DMS114 treated with DMSO at 0.1 percent for 48 hours (cell line): ENCODE data around the gene SELENOH.
"Not testable (repeated sequence)": the region's sequence is repeated elsewhere in the genome, so short reads cannot be mapped to it uniquely, and the experiment has no call there.

Source experiments
- DNase-seq: peaks from one replicate; lab custom pipeline; 2025; ENCODE audit not compliant: unreplicated experiment; lab: John Stamatoyannopoulos, UW

Gene SELENOH

GRCh38 chr11:57741132-57742086 lies at the start of gene SELENOH:
SELENOH (plus strand) TSS chr11:57741491; CDS start chr11:57741596, 105 bp downstream.
- DNase-seq, result peak; percentile 82

DNA sequence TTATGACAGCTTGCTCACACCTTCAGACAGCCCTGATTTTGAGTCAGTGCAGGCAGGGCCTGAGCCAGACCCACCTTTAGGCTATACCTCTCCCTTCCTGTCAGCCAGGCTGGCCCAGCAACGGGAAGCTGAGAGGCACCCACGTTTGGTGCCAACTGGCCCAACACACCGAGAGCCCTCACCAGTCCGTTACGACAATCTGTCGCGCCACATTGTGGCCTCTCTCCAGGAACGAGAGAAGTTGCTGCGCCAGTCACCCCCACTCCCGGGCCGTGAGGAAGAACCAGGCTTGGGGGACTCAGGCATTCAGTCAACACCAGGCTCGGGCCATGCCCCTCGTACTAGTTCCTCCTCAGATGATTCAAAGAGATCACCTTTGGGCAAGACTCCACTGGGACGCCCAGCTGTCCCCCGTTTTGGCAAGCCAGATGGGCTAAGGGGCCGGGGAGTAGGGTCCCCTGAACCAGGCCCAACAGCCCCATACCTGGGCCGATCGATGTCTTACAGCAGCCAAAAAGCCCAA lies 42.4 kb upstream of the SELENOH start:
- DNase-seq, result no peak

- DNase-seq, result no peak
These were observed 41.5 kb upstream of the SELENOH start for GRCh38 chr11:57699813-57700212.

DNA sequence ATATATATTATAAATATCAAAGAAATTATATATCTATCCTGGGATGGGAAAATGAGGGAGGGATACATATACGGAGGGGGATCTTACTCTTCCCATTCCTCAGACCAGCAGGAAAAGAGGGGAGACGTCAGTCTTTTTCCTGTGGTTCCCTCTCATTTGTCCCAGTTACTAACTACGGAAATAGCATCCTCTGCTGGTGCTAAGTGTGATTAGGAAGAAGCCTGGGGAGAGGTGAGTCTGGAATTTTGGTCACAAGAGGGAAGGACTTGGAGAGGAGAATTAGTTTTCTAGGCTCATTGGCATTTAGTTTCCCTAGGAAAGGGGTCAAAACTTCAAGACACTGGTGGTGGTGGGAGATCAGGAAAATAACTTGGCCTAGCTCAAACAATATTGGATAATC lies 40.9 kb upstream of the SELENOH start:
- no peak for DNase-seq

DNA sequence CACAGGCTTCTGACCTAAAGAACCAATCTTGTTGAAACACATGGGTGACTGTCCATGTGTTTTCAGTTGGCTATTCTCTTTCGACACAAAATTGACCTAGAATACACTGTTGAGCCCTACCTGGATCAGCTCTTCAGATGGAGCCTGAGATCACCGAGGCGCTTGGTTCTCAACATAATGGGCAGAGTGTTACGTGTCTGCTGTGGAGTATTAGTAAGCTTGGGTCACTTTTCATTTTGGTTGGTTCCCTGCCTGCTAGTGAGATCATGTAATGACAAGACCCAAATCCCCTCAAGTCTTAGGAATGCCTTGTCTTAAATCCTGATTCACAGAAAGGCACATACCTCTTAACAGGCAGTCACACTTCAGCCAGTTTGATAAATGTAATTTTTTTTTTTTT lies 38.0 kb upstream of the SELENOH start:
- DNase-seq, result no peak

- DNase-seq, result no peak
These were observed 36.4 kb upstream of the SELENOH start for GRCh38 chr11:57704932-57705331.

DNA sequence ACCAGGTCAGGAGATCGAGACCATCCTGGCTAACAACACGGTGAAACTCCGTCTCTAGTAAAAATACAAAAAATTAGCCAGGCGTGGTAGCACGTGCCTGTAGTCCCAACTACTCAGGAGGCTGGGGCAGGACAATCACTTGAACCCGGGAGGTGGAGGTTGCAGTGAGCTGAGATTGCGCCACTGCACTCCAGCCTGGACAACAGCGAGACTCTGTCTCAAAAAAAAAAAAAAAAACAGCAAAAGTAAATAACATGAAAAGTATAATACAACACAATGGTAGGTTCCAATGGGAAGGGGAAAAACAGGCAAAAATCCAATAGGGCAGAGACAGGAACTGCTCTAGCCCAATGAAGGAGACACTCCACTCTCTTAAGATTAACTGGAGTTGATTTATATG lies 35.9 kb upstream of the SELENOH start:
- not testable (repeated sequence) for DNase-seq

DNA sequence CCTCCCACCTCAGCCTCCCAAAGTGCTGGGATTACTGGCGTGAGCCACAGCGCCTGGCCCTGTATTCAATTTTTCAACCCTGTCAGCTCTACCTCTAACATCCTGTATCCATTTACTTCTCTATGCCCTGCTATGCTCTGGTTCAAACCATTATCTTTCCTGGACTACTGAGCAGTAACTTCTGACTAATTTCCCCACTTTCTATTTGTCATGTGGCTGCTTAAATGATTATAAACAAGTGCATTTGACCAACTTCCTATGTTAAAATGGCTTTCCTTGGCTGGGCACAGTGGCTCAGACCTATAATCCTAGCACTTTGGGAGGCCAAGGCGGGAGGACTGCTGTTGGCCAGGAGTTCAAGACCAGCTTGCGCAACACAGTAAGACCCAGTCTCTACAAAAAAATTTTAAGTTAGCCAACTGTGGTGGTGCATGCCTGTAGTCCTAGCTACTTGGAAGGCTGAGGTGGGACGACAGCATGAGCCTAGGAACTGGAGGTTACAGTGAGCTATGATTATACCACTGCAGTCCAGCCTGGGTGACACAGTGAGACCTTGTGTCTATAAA lies 31.4 kb upstream of the SELENOH start:
- DNase-seq, result no peak

DNA sequence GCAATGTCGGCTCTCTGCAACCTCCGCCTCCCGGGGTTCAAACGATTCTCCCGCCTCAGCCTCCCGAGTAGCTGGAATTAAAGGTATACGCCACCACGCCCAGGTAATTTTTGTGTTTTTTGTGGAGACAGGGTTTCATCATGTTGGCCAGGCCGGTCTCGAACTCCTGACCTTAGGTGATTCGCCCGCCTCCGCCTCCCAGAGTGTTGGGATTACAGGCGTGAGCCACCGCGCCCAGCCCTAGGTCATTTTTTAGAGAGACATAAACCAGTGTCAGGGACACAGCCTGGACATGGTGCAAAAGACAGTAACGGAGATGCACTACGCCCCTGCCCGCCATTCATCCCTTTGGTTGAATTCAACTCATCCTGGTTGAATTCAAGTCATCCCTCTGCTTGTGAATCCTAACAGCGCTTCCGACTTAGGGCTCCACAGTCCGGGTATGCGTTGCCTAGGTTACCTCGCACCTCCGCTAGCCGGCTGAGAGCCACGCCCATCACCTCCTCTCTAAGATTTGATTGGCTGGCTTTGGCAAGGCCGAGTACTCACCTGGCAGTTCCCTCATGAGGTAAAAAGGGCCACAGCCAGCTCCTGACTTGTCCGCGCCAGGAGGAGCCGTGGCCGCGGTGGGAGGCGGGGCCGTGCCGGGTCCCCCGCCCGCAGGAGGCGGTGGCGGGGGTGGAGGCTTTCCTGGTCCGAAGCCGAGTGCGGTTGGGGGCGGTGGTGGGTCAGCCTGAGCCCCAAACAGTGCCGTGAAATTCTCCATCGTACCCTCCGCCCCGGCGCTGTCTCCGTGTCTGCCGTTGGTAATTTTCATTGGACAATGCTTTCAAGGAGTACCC lies 29.7 kb upstream of the SELENOH start, which contains the start of gene MED19:
Gene MED19 (minus strand): TSS at position 802 of the 842 bp plus-strand sequence. CDS start 36 bp downstream, at position 766.
- peak; percentile 8 for DNase-seq

DNA sequence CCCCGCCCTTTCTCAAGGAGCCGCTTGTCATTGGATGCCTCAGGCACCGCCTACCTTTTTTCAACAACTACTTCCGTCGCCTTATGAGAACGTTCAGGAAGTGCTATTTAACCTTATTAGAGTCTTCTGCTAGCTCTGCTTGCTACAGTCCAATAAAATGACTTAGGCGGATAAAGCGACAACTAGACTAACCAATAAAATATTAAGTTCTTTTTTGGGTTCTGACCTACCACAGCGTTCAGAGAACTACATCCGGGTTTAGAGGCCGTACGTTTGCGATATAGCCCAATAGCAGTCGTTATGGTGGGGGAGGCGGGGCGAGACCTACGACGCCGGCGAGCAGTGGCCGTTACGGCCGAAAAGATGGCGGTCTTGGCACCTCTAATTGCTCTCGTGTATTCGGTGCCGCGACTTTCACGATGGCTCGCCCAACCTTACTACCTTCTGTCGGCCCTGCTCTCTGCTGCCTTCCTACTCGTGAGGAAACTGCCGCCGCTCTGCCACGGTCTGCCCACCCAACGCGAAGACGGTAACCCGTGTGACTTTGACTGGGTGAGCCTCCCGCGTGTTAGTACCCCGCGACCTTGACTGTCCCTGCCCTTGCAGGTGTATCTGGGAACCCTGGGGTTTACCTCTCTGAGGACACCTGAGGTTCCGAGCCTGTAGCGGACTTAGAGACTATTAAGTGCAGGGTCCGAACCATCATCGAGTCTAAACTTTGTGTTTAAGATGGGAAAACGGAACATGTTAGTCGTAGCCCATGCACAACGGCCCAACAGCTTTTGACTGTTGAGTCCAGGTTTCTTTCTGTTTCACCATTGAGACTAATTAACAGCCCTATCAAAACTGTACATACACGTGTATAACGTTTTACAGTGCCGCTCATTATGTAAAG lies 28.8 kb upstream of the SELENOH start, which contains the start of gene TMX2:
Gene TMX2 (plus strand): TSS at position 338 of the 895 bp plus-strand sequence. CDS start 26 bp downstream, at position 364.
- peak; percentile 96 for DNase-seq

DNA sequence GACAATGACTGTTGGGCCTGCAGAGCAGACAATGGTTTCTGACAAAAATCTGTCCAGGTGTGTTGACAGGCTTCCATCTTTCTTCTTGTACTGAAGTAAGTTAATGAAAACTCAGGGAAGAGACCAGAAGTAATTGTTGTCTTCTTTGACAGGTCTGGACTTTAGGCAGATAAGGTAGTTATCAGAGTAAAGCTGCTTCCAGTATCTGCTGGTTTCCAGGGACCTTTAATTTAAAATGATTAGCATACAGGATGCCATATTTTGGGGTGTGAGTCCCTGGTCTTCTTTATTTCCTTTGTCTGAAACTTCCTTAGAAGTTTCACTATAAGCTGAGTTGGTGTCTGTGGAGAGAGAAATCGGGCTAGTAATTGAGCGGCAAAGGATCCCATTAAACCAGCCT lies 27.5 kb upstream of the SELENOH start:
- DNase-seq, result no peak

- not testable (repeated sequence) for DNase-seq
These were observed 24.6 kb upstream of the SELENOH start for GRCh38 chr11:57716726-57717125.

DNA sequence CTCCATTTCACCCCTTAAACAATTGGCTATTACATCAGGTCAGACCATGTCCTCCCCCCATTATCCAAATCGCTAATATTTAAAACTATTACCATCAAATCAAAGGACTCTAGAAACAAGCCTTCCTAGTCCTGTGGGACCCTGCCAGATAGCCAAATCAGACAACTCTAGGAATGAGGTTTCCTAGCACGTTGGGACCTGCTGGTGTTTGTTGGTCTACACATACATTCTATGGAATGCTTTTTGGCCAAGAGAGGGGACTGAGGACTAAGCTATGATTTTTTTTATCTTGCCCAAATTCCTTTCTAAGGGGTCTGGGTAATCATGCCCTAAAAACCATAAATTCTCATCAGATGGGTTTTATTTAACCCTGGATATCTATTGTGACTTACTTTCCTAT lies 14.1 kb upstream of the SELENOH start:
- DNase-seq, result no peak

GRCh38 chr11:57728829-57729228 lies 12.5 kb upstream of the SELENOH start:
- no peak for DNase-seq

DNA sequence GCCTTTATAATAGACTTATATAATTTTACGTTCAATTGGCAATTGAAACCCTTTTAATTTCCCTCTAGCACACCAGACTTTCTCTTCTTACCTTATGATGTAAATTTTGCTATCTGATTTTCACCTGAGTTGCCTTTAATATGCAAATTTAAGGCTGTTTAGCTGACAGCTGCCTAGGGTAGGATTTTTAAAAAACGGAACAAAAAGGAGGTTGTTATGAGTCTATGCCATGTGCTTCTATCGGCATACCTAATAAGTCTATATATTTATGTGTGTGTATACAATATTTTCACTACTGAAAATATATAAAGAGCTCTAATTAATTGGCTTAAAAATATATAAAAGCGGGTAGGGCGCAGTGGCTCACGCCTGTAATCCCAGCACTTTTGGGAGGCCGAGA lies 11.8 kb upstream of the SELENOH start:
- no peak for DNase-seq

DNA sequence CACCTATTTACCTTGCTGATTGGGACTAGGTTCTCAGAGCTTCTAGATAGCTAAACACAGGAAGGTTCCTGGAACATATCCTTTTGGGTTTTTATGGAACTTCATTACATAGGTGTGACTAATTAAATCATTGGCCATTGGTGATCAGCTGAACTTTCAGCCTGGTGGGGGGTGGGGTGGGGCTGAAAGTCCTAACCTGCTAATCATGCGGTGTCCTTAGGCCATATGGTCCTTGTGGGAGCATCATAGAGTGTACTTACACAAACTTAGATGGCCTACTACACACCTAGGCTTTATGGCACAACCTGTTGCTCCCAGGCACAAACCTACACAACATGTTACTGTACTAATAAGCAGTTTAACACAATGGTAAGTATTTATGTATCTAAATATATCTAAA lies 8.6 kb upstream of the SELENOH start:
- no peak for DNase-seq

DNA sequence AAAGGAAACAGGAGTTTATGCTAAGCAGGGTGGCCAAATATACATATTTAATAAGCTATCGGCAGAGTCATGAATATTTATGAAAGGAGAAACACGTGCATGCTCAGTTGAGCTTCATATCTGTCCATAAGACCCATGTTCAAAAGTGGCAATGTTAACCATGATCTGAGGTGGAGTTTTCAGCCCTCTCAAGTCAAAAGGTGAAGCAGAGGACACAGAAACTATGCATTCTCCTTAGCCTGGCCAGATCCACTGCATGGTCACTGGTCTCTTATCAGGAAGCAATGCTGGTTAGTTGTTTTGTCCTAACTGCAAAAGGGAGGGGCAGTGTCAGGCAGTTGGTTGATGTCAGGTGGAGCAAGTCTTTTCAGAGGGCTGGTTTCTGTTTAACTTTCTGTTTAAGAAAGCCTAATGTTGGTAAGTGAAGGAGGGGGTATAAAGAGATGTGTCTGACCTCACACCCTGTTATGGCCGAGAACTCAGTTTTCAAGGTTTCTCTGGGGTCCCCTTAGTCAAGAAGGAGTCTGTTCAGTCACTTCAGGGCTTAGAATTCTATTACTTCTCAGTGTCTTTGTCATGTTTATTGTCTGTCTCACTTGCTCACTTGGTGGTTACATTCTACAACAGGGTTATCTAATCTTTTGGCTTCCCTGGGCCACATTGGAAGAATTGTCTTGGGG lies 5.5 kb upstream of the SELENOH start:
- DNase-seq, result no peak

DNA sequence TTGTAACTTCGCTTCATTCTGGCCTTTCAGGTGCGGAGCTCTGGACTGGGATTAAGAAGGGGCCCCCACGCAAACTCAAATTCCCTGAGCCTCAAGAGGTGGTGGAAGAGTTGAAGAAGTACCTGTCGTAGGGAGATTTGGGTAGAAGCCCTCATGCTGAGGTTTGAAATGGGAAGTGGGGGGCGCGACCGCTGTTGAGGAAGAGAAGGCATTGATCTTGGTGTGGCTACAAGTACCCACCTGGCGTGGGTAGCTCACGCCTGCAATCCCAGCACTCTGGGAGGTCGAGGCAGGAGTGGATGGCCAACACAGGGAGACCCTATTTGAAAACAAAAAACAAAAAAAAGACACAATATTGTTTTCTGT lies 779 bp downstream of the SELENOH start:
- DNase-seq, result no peak

GRCh38 chr11:57744357-57744756 lies 3.1 kb downstream of the SELENOH start:
- no peak for DNase-seq
